IPS-NIHi11 (cell line): Measurements from ENCODE around the gene CSNK1G3.

Source experiments
- DNase-seq: peaks from one replicate; pipeline ENCODE4 v3.0.0; 2012; ENCODE audit warnings: mixed read lengths, low spot score

The CSNK1G3 gene

GRCh38 chr5:123647066-123647465 lies 135.1 kb downstream of the CSNK1G3 start:
- DNase-seq: no peak

DNA sequence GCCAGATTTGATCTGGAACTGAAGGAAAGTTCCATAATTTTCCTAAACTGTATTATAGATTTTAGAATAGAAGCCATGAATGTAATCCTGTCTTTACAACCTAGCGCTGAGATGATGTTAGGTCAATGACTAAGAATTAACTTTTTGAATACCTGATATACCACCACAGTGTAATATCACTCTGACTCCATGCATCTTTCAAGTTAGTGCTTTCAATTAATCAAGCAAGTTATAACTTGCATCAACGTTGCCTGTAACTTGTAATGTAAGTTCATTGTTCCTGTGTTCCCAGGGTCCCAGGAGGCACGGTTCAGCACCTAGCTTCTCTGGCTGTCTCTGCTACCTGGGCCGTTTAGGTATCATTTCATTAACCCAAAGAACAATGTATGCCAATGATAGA lies 139.3 kb downstream of the CSNK1G3 start:
- DNase-seq: no peak

- no peak for DNase-seq
Observed at GRCh38 chr5:123659011-123659410, 147.0 kb downstream of the CSNK1G3 start.

DNA sequence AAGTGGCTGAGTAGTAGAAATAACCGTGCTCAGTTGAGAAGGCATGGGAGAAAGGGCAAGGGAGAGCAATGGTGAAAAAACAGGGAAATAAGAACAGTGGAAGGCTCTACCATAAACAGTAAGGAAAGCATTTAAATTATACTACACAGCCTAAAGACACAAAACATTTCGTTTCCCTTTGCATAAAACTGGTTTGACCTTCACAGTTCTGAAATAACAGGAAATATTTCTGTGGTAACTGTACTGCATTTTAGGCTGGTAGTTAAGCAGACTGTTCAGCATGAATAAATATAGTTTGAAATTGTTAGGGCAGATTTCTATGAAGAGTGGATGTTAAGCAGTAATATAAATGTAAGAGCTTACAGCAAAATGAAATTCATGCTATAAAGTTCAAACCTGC lies 147.5 kb downstream of the CSNK1G3 start:
- no peak for DNase-seq

GRCh38 chr5:123664961-123665360 lies 153.0 kb downstream of the CSNK1G3 start:
- DNase-seq: no peak

GRCh38 chr5:123665822-123666371 lies 153.9 kb downstream of the CSNK1G3 start:
- DNase-seq: no peak
